ENCODE results near the gene MTCP1. TPM values are rescaled to one million over a fixed set of nuclear protein-coding genes. Genes with fewer than 3 reads are reported as not detected.
A peak's percentile ranks its signal among the peaks of the same experiment; 100 is the strongest.

MTCP1 gene
- total and polyA plus RNA-seq, 9 of the 15 experiments (the other 6 are each of a cell fraction or from before 2014, with no cell fraction given): 12.7 to 28.0 (median 22.9) TPM

DNA sequence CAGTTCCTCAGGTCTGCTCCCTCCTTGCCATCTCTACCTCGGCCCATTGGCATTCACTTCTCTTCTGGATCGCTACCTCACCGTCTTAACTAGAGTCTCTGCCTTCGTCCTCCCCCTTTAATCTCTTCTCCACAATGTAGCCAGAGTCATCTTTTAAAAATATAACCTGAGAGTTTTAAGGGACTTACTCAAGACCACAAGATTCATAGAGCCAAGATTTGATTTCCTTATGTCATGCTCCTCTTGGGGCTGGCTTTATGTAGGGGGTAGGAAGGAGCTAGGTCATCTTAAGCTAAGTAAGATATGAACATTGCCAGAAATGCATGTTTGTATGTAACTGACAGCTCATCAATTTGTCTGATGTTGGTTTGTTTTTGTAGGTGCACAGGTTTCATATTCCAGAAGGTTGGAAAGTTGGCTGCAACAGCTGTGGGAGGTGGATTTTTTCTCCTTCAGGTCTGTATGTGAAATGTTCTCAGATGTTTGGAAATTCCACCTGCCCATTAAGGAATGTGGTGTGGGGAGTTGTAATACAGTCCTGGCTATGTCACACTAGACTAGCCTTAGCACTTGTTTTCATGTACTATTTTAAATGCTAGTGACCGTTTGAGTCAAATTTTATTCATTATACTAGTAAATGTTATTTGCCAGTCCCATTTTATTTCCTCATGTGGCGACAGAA lies 24.7 kb downstream of the MTCP1 start:
- ATAC-seq (no peak), FAIRE-seq (no peak), DNase-seq (ENCODE audit: extremely low read depth in 1 of 4, low spot score in 3 of 4) (no peak)
- ChIA-PET POLR2A (interaction anchor here (0.5 to 1.7 kb wide), 4 partner anchors 8 to 170 kb away, joined by 3 to 4 read pairs (median 4); partner anchors contain the start of genes FUNDC2 and VBP1), CTCF (ENCODE audit: low intra/inter-chr PET ratio) (no interaction called here)
- no peak overlapping the region for H3K27ac ChIP-seq (ENCODE audit: extremely low read depth, low read depth, low read length)
- no peak overlapping the region for H3K4me2 ChIP-seq (ENCODE audit: insufficient read depth, low read length)
- H3K9ac ChIP-seq (ENCODE audit: insufficient read depth in 1 of 2, low read depth in 2 of 2, low read length in 2 of 2): no peak overlapping the region
- intact Hi-C loops (cut with micrococcal nuclease): no loop called here
- in situ Hi-C loops (cut with MboI): no loop called here
- 74% methylated on average over 6 of the region's 6 CpGs for WGBS (ENCODE audit: insufficient coverage, low coverage, missing lambda C conversion rate)
- no peak overlapping the region for H3K4me3 ChIP-seq
- peaks cover 0 to 12% of the 10 kb centered on the region in 2 experiments; a peak in 2 of 5 replicates for H3K4me1 ChIP-seq (replicated peaks in 1 of 2; ENCODE audit: control insufficient read depth in 2 of 2, insufficient read depth in 2 of 2, low read length in 2 of 2)
- H4K20me1 ChIP-seq (replicated peaks; ENCODE audit: control insufficient read depth, insufficient read depth, low read length): 0 out of 2 replicates have a peak, but pooled peaks cover 3% of the 10 kb centered on the region
- no peaks in the 10 kb centered on the region for H3K9me3 ChIP-seq (replicated peaks; ENCODE audit: control insufficient read depth, insufficient read depth, low read depth, low read length)
- H3K36me3 ChIP-seq (ENCODE audit: control insufficient read depth, insufficient read depth, low read length): peaks cover 19% of the 10 kb centered on the region; the same call in 1 of the 3 replicates
- BruUV-seq (replicated peaks): no TSS peak
- H2AFZ ChIP-seq (ENCODE audit: low read depth, low read length): no peak overlapping the region
- H3K9me1 ChIP-seq (ENCODE audit: control insufficient read depth, insufficient read depth, low read length): no peaks in the 10 kb centered on the region
- H3K79me2 ChIP-seq (ENCODE audit: control insufficient read depth, insufficient read depth, low read length): peaks cover 36% of the 10 kb centered on the region
- no peak for TF ChIP-seq COPS2 (conservative IDR thresholded peaks at IDR 0.05)
- no peak for TF ChIP-seq ETV6 (IDR thresholded peaks at IDR 0.05; ENCODE audit: borderline replicate concordance in 1 of 2, low read depth in 2 of 2, low read length in 1 of 2)
- no peak for TF ChIP-seq ETV6 (CRISPR knock-in tag; IDR thresholded peaks at IDR 0.05; ENCODE audit: borderline replicate concordance)
- peak; percentile 37; the same call in 1 of the 2 replicates for TF ChIP-seq ZNF316 (IDR thresholded peaks at IDR 0.05)
- no peaks in the 10 kb centered on the region for H3K27me3 ChIP-seq (ENCODE audit: control insufficient read depth in 2 of 2, insufficient read depth in 2 of 2, low read length in 2 of 2)

DNA sequence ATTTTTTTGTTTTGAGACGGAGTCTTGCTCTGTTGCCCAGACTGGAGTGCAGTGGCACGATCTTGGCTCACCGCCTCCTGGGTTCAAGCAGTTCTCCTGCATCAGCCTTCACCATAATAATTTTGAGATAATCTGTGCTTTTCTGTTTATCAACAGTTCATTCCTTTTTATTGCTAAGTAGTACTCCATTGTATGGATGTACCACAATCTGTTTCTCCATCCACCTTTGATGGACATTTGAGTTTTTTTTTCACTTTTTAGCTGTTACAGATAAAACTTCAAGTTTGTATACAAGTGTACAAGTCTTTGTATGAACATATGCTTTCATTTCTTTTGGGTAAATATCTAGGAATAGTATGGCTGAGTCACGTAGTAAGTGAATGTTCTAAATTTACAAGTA lies 35.2 kb downstream of the MTCP1 start:
- Histone ChIP-seq H3K9me1 (ENCODE audit: control insufficient read depth, insufficient read depth, low read length) (no peaks in the 10 kb centered on the region), H3K4me1 (replicated peaks in 1 of 2; ENCODE audit: control insufficient read depth in 2 of 2, insufficient read depth in 2 of 2, low read length in 2 of 2) (no peaks in the 10 kb centered on the region; a peak in 2 of 5 replicates), H3K79me2 (ENCODE audit: control insufficient read depth, insufficient read depth, low read length) (peaks cover 80% of the 10 kb centered on the region), H4K20me1 (replicated peaks; ENCODE audit: control insufficient read depth, insufficient read depth, low read length) (no peaks in the 10 kb centered on the region), H2AFZ (ENCODE audit: low read depth, low read length) (no peak overlapping the region), H3K4me2 (ENCODE audit: insufficient read depth, low read length) (no peak overlapping the region), H3K9me3 (replicated peaks; ENCODE audit: control insufficient read depth, insufficient read depth, low read depth, low read length) (peaks cover 4% of the 10 kb centered on the region), H3K36me3 (ENCODE audit: control insufficient read depth, insufficient read depth, low read length) (peaks cover 38% of the 10 kb centered on the region), H3K27ac (ENCODE audit: extremely low read depth, low read depth, low read length) (no peak overlapping the region), H3K27me3 (ENCODE audit: control insufficient read depth in 2 of 2, insufficient read depth in 2 of 2, low read length in 2 of 2) (no peaks in the 10 kb centered on the region), H3K4me3 (no peak overlapping the region), H3K9ac (ENCODE audit: insufficient read depth in 1 of 2, low read depth in 2 of 2, low read length in 2 of 2) (no peak overlapping the region)
- 97% methylated on average over 4 of the region's 4 CpGs for WGBS (ENCODE audit: insufficient coverage, low coverage, missing lambda C conversion rate)
- DNase-seq (ENCODE audit: extremely low read depth in 1 of 4, low spot score in 3 of 4) (no peak), FAIRE-seq (no peak), ATAC-seq (no peak)
- ChIA-PET CTCF (ENCODE audit: low intra/inter-chr PET ratio) (no interaction called here), POLR2A (no interaction called here)
- BruUV-seq (replicated peaks): no TSS peak
- in situ Hi-C loops (cut with MboI) (no loop called here), intact Hi-C loops (cut with micrococcal nuclease) (no loop called here)
- no peak for TF ChIP-seq EP300 (IDR thresholded peaks at IDR 0.05; ENCODE audit: low read length)
- no peak for TF ChIP-seq MCM2 (IDR thresholded peaks at IDR 0.05; ENCODE audit: low read depth)
- TF ChIP-seq, protein P1, sequence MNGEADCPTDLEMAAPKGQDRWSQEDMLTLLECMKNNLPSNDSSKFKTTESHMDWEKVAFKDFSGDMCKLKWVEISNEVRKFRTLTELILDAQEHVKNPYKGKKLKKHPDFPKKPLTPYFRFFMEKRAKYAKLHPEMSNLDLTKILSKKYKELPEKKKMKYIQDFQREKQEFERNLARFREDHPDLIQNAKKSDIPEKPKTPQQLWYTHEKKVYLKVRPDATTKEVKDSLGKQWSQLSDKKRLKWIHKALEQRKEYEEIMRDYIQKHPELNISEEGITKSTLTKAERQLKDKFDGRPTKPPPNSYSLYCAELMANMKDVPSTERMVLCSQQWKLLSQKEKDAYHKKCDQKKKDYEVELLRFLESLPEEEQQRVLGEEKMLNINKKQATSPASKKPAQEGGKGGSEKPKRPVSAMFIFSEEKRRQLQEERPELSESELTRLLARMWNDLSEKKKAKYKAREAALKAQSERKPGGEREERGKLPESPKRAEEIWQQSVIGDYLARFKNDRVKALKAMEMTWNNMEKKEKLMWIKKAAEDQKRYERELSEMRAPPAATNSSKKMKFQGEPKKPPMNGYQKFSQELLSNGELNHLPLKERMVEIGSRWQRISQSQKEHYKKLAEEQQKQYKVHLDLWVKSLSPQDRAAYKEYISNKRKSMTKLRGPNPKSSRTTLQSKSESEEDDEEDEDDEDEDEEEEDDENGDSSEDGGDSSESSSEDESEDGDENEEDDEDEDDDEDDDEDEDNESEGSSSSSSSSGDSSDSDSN (IDR thresholded peaks at IDR 0.05; ENCODE audit: borderline replicate concordance in 1 of 2, low read depth in 2 of 2, low read length in 2 of 2): no peak
- TF ChIP-seq KDM1A (IDR thresholded peaks at IDR 0.05): peak in 1 of 2 experiments; percentile 36; a peak in 1 of 4 replicates
- TF ChIP-seq CBFB (CRISPR knock-in tag; IDR thresholded peaks at IDR 0.05): no peak
- no peak for TF ChIP-seq MAZ (CRISPR knock-in tag; conservative IDR thresholded peaks at IDR 0.05 in 1 of 2, IDR thresholded peaks at IDR 0.05 in 1 of 2)
- no peak for TF ChIP-seq NR4A1 (CRISPR knock-in tag; IDR thresholded peaks at IDR 0.05)
- no peak for TF ChIP-seq NR4A1 (tag; IDR thresholded peaks at IDR 0.05)
- peak in 1 of 2 experiments; percentile 81; a peak in 2 of 3 replicates for TF ChIP-seq CBX3 (IDR thresholded peaks at IDR 0.05; ENCODE audit: borderline replicate concordance in 1 of 2, low read length in 2 of 2)
- TF ChIP-seq NR2C2 (CRISPR knock-in tag; IDR thresholded peaks at IDR 0.05): no peak
- TF ChIP-seq NR2C2 (tag; IDR thresholded peaks at IDR 0.05): no peak
